Measurements from ENCODE around the gene CEACAM20. TPM values are rescaled to one million over a fixed set of nuclear protein-coding genes. Genes with fewer than 3 reads are reported as not detected.
"Not testable (repeated sequence)": the region's sequence is repeated elsewhere in the genome, so short reads cannot be mapped to it uniquely, and the experiment has no call there.

CEACAM20 gene
- total RNA-seq, result 0.05 TPM in 1 of 2 replicates, not detected in the other

DNA sequence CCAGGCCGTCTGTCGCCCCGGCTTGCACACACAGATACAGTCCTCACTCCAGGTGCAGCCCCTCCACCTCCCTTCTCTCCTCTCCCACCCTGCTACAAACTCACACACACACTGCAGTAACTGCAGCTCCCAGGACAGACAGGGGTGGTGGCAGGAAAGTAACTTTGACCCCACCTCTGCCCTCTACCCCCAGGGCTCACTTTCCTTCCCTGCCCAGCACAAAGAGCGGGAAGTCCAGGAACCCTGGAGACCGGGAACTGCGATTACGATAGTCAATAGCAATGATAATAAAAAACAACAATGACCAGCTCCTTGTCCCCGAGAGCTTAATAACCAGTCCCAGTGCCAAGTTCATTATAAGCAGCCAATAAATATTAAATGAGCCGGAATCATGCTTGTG lies at the start of gene CEACAM20:
Gene CEACAM20, minus strand, starts transcription at position 140 of the 400 bp plus-strand sequence. CDS start 166 bp downstream, outside the sequence.
- no peak for DNase-seq

DNA sequence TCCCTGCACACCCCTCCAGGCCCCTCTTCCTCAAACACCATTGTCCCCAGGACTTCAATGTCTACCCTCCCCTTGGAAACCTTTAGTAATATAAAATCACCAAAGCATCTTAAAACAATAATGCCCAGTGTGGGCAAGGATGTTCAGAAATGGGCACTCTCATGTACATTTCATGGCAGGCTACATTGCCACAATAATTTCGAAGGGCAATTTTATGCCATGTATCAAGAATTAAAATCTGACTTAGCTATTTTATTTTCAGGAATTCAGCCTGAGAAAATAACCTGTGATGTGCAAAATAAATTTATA lies 48.0 kb upstream of the CEACAM20 start:
- DNase-seq, result no peak

DNA sequence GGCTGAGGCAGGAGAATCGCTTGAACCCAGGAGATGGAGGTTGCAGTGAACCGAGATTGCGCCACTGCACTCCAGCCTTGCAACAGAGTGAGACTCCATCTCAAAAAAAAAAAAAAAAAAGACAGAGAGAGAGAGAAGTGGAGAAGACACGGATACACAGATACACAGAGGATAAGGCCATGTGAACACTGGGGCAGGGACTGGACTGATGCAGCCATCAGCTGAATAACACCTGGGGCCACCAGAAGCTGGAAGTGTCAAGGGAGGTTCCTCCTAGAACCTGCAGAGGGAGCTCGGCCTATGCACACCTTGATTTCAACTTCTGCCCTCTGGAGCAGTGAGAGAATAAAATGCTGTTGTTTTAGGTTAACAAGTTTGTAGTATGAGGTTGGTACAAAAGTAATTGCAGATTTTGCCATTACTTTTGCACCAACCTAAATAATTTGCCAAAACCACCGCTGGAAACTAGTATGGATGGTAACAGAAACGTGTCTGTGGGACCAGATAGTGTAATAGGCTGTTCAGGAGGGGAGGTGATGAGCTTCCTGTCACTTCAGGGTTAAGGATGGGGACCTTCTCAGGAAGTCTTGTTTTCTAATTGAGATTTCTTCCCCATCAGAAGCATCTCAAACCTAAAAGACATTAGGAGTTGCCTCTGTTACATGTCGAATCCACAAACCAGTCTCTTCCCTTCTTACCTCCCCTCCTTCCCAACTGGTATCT lies 47.5 kb upstream of the CEACAM20 start:
- DNase-seq, result peak; percentile 83

DNA sequence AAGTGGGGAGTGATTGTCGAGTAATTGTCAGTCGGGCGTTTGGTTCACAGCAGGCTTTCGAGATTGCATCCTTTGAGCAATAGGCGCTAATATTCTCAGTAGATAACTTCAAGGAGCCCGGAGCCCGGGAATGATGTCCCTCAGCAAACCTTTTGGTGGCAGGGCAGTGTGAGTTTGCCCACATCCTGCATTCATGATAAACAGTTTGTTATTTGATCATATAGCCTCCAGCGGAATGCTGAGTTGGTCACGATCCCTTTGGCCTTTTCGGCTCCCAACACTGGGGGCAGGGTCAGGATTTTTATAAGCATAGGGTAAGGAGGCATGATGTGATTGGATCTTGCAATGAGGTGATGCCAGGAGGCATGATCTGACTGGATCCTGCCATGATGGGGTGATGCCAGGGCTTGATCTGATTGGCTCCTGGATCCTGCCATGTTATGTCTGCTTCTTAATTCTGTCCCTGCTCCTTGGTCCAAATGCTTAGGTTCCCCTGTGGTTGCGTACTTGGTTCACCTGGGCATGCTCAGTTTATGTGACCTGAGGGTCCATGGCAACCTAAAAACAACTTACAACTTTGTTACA lies 45.7 kb upstream of the CEACAM20 start:
- DNase-seq, result no peak

DNA sequence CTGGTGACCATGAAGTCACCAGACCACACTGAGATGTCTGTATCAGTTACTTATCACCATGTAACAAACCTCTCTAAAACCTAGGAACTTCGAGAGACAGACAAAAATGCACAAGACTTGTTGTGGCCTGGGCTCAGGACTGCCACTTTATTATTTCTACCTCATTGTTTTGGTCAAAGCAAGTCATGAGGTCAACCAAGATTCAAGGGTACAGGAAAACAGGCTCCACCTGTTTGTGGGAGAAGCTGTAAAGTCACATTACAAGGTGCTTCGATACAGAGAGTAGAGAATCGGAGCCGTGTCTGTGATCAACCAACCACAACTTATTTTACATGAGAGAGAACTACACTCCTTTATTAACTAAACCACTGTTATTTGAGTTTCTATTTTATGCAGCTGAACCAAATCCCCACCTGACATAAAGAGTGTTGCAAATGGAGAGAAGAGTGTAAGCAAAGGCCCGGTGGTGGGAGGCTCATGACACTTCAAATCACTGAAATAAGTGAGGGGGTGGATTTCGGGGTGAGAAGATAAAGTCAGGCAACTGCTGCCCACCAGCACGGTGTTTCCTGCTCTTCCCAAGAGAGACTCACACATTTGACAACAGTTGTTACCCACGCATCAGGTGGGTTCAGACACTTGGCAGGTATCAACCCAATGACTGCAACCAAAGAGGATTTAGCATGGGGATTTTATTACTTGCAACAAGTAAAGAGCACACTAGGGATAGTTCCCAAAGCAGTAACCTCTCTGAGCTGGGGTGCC lies 44.9 kb upstream of the CEACAM20 start:
- DNase-seq, result no peak

DNA sequence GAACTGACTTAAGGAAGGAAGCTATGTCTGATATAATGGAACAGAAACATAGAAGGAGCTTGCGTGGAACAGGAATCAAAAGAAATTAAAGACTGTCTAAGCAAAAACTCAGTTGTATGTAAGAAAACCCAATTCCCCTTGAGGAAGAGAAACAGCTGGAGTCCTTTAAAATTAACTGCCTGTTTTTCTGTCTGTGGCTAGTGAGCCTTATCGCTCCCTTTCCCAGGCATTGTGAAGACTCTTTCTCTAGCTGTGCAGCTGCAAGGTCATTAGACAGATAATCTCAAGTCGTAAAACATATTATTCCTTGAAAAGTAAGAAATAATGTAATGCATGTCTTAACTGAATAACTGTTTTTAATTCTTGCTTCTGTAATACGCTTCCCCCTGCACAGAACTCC lies 44.2 kb upstream of the CEACAM20 start:
- DNase-seq, result no peak

DNA sequence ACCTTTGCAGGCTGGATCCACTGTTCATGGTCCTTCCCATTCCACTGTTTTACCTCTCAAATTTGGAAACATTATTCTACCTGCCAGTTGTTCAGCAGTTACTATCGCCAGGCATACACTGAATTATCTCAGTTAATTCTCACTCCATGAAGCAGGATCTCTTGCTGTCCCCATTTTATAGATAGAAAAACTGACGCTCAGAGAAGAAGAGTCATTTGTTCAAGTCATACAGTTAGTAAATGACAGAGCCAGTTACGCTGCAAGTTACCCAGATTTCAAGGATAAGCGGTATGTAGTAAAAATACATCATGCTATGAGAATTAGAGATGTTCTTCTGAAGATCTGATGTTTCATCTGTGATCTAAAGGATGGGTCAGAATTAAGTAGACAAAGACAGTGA lies 43.7 kb upstream of the CEACAM20 start:
- no peak for DNase-seq

DNA sequence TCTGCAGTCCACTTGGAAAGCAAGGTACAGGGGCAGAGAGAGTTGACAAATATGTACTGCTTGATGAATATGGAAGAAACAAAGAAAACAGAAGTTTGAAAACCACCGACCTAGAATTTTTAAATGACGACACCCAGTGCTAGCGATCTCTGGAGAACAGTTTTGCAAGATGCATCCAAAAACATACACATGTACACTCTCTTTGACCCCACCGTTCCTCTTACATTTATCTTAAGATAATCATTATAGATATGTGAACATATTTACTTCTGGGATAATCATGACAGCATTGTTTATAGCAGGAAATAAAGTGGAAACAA lies 43.1 kb upstream of the CEACAM20 start:
- DNase-seq, result no peak

DNA sequence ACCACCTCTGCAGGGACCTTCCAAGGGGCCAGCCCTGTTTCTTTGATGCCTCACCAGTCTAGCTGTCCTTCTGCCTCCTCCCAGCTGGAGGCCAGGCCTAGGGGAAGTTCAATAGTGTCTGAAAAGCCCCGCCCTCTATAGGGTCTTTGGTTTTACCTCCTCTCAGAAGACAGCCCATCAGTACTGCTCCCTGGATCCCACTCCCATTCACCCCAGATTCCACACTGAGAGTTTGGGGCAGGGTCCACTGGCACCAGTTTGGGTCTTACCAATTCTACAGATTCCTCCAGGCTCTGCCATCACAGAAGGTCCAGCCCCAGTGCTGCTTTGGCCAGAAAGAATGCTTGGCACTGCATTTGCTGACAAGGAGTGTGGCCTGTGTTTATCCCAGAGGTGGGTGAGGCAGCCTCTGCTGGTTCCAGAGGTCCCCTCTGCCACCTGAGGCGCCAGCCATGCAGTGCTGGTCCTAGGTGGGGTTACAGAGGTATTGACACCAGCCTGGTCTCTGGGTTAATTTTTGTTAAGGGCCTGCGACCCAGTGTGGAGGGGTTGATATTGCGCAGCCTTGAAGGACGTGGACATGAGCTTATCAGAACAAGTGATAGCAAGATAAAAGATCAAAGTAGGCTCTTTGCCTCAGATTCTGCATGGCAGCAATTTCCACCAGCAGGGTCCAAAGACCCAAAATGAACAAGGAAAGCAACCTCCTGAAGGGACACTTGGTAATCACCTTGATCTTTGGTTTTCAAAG lies 42.5 kb upstream of the CEACAM20 start:
- no peak for DNase-seq

DNA sequence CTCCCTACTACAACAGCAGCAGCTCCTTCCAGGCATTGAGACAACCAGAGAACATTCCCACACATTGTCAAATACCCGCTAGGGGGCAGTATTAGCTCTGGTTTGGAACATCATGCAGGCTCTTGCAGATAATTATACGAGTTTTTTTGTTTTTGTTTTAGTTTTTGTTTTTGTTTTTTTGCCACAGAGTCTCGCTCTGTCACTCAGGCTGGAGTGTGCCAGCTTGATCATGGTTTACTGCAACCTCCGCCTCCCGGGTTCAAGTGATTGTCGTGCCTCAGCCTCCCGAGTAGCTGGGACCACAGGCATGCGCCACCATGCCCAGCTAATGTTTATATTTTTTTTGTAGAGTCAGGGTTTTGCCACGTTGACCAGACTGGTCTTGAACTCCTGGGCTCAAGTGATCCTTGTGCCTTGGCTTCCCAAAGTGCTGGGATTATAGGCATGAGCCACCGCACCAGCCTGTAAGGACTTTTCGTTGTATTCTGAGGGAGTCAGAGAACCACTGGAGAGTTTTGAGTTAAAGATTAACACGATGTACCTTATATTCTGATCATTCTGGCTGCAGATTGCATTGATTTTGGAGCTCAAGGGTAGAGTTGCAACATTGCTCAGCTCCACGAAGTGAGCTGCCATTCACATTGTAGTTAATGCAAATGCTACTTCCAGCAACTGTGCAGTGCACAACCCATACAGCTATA lies 41.7 kb upstream of the CEACAM20 start:
- DNase-seq, result peak; percentile 91

DNA sequence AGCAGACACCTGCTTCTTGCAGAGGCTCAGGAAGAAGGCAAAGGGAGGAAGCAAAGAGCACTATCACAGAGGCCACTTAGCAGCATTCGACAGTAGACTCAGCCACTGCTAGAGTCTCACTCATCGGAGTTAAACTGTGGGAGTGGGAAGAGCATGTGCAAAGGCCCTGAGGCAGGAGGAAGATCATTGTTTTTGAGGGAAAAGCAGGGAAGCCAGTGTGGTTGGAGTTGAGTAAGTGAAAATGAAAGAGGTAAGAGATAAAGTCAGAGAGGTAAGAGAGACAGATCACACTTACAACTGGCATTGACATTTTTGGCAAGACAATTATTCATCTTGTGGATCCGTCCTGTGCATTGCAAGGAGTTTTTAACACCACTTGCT lies 41.1 kb upstream of the CEACAM20 start:
- DNase-seq, result no peak

DNA sequence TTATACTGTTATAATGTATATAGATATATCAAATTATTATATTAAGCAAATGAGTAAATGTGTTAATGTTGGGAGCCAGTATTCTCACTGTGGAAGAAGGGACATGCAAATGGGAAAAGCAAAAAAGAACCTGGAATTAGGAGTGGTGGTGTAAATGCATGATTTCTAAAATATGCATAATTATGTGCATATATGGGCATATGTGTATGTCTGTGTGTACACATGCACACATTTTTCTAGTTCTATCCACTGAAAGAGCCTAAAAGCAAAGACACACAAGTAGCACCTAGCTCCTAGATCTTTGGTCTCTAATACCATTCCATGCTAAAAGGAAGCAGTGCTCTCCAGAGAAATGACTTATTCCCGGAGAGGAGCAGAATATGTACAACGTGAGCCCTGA lies 38.3 kb upstream of the CEACAM20 start:
- no peak for DNase-seq

DNA sequence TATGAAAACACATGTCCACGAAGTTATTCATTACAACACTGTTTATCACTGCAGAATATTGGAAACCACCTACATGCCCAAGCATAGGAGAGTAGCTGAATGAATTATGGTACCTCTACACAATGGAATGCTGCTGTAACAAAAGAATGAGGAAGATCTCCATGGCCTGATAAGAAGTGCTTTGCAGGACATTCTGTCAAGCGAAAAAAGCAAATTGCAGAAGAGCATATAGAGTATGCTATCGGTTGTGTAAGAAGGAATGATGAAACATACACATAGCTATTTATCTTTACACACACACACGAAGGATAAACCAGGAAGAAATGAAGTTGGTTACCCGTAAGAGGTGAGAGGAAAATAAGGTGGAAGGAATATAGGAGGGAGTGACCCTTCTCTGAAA lies 37.5 kb upstream of the CEACAM20 start:
- no peak for DNase-seq

DNA sequence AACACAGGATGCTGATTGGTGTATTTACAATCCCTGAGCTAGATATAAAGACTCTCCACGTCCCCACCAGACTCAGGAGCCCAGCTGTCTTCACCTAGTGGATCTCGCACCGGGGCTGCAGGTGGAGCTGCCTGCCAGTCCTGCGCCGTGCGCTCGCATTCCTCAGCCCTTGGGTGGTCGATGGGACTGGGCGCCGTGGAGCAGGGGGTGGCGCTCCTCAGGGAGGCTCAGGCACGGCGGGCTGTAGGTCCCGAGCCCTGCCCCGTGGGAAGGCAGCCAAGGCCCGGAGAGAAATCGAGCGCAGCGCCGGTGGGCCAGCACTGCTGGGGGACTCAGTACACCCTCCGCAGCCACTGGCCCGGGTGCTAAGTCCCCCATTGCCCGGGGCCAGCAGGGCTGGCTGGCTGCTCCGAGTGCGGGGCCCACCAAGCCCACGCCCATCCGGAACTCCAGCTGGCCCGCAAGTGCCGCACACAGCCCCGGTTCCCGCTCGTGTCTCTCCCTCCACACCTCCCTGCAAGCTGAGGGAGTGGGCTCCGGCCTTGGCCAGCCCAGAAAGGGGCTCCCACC lies 33.7 kb upstream of the CEACAM20 start:
- not testable (repeated sequence) for DNase-seq

DNA sequence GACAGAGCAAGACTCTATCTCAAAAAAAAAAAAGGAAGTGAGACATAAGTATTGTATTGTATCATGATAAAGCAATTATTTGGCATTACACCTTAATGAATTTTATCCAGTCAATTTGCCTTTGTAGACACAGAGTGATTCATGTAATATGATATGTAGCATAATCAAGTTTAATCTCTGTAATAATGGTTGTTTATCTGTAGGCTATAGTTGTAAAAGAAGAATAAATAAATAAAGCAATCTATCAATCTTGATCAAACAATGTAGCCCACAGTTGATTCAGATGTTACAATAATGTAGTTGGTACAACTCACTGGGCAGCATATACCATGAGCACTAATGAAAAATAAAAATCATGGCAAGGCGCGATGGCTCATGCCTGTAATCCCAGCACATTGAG lies 28.5 kb upstream of the CEACAM20 start:
- DNase-seq, result no peak

DNA sequence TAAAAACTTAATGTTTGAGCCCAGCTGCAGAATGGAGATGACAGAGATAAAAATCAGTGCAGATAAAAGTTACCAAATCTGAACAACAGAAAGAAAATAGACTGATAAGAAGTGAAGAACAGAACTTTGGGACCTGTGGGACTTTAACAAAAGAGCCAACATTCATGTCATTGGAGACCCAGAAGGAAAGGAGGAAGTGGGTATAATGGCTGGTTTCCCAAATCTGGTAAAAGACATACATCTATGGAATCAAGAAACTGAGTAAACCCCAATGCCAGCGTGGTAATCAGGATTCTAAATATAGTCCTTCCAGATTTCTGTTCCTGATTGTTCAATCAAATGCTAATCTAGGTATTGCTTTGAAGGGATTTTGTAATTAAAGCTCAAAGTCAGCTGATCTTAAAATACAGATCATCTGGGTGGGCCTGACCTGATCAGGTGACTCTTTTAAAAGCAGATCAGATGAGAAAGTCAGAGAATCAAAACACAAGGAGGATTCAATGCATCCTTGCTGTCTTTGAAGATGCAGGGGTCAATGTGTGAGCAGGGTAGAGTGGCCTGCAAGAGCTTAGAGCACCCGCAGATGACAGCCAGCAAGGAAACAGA lies 25.3 kb upstream of the CEACAM20 start:
- no peak for DNase-seq

DNA sequence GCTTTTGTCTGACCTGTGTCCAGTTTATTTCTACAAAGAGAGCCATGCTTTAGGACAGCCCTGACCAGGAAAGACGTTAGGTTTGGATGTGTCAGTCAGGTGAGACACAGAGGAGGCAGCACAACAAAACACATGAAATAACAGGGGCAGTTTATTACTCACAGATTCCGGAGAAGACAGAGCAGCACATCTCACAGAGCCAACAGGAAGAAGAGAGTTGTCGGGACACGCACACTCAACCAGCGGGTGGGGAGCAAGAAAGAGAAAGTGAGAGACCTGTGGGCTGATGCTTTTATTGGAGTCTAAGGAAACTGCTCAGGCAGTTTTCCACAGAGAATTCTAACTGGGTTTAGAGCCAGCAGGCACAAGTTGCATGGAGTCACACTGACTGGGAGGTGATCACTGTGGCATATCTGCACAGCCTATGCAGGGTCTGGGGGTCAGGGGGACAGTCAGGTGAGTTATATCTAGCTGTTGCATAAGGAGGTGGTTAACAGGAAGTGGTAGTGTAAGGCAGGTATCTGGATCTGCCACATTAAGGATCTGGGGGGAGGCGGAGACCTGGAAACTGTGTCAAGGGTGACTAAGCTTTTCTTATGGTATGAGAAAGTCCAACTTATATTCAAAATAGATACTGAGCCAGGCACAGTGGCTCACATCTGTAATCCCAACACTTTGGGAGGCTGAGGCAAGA lies 24.1 kb upstream of the CEACAM20 start:
- peak; percentile 55 for DNase-seq

DNA sequence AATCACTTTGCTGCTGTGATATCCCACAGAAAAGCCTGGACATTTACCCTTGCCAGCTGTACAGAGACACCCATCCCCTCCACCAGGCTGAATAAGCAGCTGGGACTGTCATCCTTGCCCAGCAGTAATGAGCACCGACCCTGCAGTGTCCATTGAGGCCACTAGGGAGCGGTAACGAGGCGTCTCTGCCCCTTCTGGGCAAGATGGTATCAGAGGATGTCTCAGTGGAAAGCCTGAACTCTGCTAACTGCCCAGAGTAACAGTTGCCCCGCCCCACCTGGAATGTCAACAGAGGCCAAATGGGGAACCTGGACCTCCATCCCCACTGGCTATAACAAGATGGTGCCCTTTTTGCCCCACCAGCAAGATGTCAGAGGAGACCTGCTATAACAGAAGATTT lies 22.8 kb upstream of the CEACAM20 start:
- peak; percentile 64 for DNase-seq

DNA sequence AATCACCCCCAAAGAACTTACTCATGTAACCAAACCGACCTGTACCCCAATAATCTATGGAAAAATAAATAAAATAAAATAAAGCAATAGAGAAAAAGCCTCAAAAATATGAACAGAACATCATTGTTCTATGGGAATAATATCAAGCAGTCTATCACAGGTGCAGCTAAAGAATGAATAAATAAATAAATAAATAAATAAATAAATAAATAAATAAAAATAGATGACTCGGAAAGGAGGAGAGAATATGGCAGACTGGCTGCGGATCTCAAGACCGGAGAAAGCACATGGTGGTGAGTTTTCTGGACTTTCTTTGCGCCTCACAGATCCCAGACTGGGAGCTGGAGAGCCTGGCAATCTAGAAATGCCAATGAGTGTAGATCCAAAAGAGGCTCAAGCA lies 22.4 kb upstream of the CEACAM20 start:
- no peak for DNase-seq

DNA sequence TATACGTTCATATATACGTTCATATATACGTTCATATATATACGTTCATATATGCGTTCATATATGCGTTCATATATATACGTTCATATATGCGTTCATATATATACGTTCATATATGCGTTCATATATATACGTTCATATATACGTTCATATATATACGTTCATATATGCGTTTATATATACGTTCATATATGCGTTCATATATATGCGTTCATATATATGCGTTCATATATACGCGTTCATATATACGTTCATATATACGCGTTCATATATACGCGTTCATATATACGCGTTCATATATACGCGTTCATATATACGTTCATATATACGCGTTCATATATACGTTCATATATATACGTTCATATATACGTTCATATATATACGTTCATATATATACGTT lies 21.5 kb upstream of the CEACAM20 start:
- DNase-seq, result not testable (repeated sequence)

DNA sequence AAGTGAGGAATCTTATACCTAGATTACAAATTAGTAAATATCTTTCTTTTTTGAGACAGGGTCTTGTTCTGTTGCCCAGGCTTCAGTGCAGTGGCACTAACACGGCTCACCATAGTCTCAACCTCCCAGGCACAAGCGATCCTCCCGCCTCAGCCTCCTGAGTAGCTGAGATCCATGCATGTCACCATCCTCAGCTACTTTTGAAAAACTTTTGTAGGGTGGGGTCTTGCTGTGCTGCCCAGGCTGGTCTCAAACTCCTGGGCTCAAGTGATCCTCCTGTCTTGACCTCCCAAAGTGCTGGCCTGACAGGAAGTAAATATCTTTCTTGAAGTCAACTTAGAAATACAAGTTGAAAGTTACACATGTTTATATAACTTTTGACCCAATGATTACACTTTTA lies 20.0 kb upstream of the CEACAM20 start:
- no peak for DNase-seq
